Embryonic facial prominence (tissue), 1 donor: Measurements from ENCODE around the gene NFATC1.

Source experiments
- DNase-seq: peaks from one replicate; pipeline ENCODE4 v3.0.0-alpha.2; 2016; ENCODE audit errors: extremely low spot score

Gene NFATC1

GRCh38 chr18:79405019-79405780 is 9.5 kb downstream of the NFATC1 start:
- DNase-seq: no peak

GRCh38 chr18:79405781-79406575 is 10.2 kb downstream of the NFATC1 start:
- DNase-seq: no peak

GRCh38 chr18:79406708-79407107 is 11.0 kb downstream of the NFATC1 start:
- DNase-seq: no peak

GRCh38 chr18:79409313-79409712 is 13.6 kb downstream of the NFATC1 start:
- DNase-seq: no peak

GRCh38 chr18:79410171-79410641 is 14.5 kb downstream of the NFATC1 start:
- no peak for DNase-seq

GRCh38 chr18:79410731-79411613 is 15.2 kb downstream of the NFATC1 start:
- DNase-seq: no peak

- DNase-seq: no peak
Observed at GRCh38 chr18:79411614-79412526, 16.1 kb downstream of the NFATC1 start.

- no peak for DNase-seq
Observed at GRCh38 chr18:79413025-79413424, 17.3 kb downstream of the NFATC1 start.

GRCh38 chr18:79413426-79413825 is 17.7 kb downstream of the NFATC1 start:
- no peak for DNase-seq

GRCh38 chr18:79413901-79414300 is 18.2 kb downstream of the NFATC1 start:
- DNase-seq: no peak

GRCh38 chr18:79416022-79416676 is 20.4 kb downstream of the NFATC1 start:
- no peak for DNase-seq

- DNase-seq: no peak
Observed at GRCh38 chr18:79416677-79417052, 20.9 kb downstream of the NFATC1 start.

- no peak for DNase-seq
Observed at GRCh38 chr18:79418236-79418635, 22.5 kb downstream of the NFATC1 start.

GRCh38 chr18:79418642-79419041 is 22.9 kb downstream of the NFATC1 start:
- no peak for DNase-seq

GRCh38 chr18:79420033-79420745 is 24.5 kb downstream of the NFATC1 start:
- DNase-seq: no peak

GRCh38 chr18:79421275-79421857 is 25.6 kb downstream of the NFATC1 start:
- DNase-seq: no peak

- no peak for DNase-seq
Observed at GRCh38 chr18:79422022-79422782, 26.5 kb downstream of the NFATC1 start.

GRCh38 chr18:79422783-79423165 is 27.0 kb downstream of the NFATC1 start:
- DNase-seq: no peak
